GM12872 (cell line): ENCODE results near the gene GEMIN4.

Source experiments
- CTCF ChIP-seq: IDR thresholded peaks from 3 replicates; pipeline ENCODE4 v1.5.1; 2011; ENCODE audit warnings: low read depth, mild to moderate bottlenecking, low read length, moderate library complexity; ENCODE audit not compliant: insufficient read depth

The GEMIN4 gene

GRCh38 chr17:733743-734142 is 18.3 kb downstream of the GEMIN4 start:
- no peak for TF ChIP-seq CTCF

- TF ChIP-seq CTCF: no peak
Measured at GRCh38 chr17:732902-733720, 19.0 kb downstream of the GEMIN4 start.

GRCh38 chr17:732067-732901 is 19.8 kb downstream of the GEMIN4 start, which contains the start of gene TLCD3A:
TSS of gene TLCD3A (plus strand) at chr17:732596. CDS start at chr17:732648, 52 bp downstream.
- no peak for TF ChIP-seq CTCF

- TF ChIP-seq CTCF: no peak
Measured at GRCh38 chr17:731644-732066, 20.4 kb downstream of the GEMIN4 start.

GRCh38 chr17:728911-729310 is 23.2 kb downstream of the GEMIN4 start:
- TF ChIP-seq CTCF: no peak

- no peak for TF ChIP-seq CTCF
Measured at GRCh38 chr17:726271-726919, 25.7 kb downstream of the GEMIN4 start.

GRCh38 chr17:725746-726145 is 26.3 kb downstream of the GEMIN4 start:
- TF ChIP-seq CTCF: no peak
